HCT116 (cell line): Measurements from ENCODE around the gene ITSN1.

Experiments
- CEBPB ChIP-seq: IDR thresholded peaks from 2 replicates; pipeline ENCODE4 v1.6.1; 2012; ENCODE audit warnings: low read depth
- EZH2phosphoT487 ChIP-seq: fragments of 200-600 bp; IDR thresholded peaks from 2 replicates; pipeline ENCODE4 v1.6.1; 2018; ENCODE audit warnings: antibody characterized with exemption, borderline replicate concordance
- FOSL1 ChIP-seq: IDR thresholded peaks from 2 replicates; pipeline ENCODE4 v1.6.1; 2012; ENCODE audit warnings: low read depth
- POLR2A ChIP-seq: IDR thresholded peaks from 2 replicates; pipeline ENCODE4 v1.7.0; 2011; ENCODE audit warnings: borderline replicate concordance; ENCODE audit not compliant: insufficient read depth, insufficient read length; ENCODE audit errors: extremely low read depth
- POLR2AphosphoS5 ChIP-seq: IDR thresholded peaks from 2 replicates; pipeline ENCODE4 v1.6.1; 2011; ENCODE audit warnings: mild to moderate bottlenecking, low read depth, low read length, moderate library complexity
- REST ChIP-seq: IDR thresholded peaks from 2 replicates; pipeline ENCODE4 v1.6.1; 2012; ENCODE audit warnings: low read depth
- SIN3A ChIP-seq: IDR thresholded peaks from 2 replicates; pipeline ENCODE4 v1.6.1; 2012; ENCODE audit warnings: low read depth
- TF ChIP-seq, protein P1 (sequence below), 3 experiments: fragments of 200-600 bp in 1 of 3; sonication (generic) in 1 of 3; IDR thresholded peaks in 2 of 3; conservative IDR thresholded peaks in 1 of 3; 2 replicates each; pipeline ENCODE4 v1.5.1; 2012 to 2017; ENCODE audit warnings: low read depth in 2 of 3, low read length in 2 of 3, antibody characterized with exemption in 1 of 3, borderline replicate concordance in 1 of 3, control low read depth in 1 of 3, mild to moderate bottlenecking in 1 of 3, mixed read lengths in 1 of 3, mixed run types in 1 of 3, moderate library complexity in 1 of 3; ENCODE audit not compliant: insufficient read depth in 1 of 3

DNA sequence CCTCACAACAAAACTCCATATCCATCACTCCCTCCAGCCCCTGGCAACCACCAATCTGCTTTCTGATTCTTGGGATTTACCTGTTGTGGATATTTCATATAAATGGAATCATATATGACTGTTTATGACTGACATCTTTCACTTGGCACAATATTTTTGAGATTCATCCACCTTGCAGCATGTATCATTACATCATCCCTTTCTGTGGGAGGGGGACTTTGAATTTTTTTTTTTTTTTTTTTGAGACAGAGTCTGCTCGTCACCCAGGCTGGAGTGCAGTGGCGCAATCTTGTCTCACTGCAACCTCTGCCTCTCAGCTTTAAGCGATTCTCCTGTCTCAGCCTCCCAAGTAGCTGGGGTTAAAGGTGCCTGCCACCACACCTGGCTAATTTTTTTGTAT, 128.2 kb downstream of the ITSN1 start:
- TF ChIP-seq CEBPB (no peak), SIN3A (no peak), EZH2phosphoT487 (no peak), POLR2AphosphoS5 (no peak), REST (no peak), POLR2A (no peak), FOSL1 (no peak)
- TF ChIP-seq, protein P1, sequence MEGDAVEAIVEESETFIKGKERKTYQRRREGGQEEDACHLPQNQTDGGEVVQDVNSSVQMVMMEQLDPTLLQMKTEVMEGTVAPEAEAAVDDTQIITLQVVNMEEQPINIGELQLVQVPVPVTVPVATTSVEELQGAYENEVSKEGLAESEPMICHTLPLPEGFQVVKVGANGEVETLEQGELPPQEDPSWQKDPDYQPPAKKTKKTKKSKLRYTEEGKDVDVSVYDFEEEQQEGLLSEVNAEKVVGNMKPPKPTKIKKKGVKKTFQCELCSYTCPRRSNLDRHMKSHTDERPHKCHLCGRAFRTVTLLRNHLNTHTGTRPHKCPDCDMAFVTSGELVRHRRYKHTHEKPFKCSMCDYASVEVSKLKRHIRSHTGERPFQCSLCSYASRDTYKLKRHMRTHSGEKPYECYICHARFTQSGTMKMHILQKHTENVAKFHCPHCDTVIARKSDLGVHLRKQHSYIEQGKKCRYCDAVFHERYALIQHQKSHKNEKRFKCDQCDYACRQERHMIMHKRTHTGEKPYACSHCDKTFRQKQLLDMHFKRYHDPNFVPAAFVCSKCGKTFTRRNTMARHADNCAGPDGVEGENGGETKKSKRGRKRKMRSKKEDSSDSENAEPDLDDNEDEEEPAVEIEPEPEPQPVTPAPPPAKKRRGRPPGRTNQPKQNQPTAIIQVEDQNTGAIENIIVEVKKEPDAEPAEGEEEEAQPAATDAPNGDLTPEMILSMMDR (IDR thresholded peaks at IDR 0.05 in 2 of 3, conservative IDR thresholded peaks at IDR 0.05 in 1 of 3; ENCODE audit: borderline replicate concordance in 1 of 3, insufficient read depth in 1 of 3, low read depth in 2 of 3, low read length in 2 of 3), result no peak
